NCI-H345 treated with DMSO at 0.1 percent for 48 hours (cell line): ENCODE data around the gene RNU6-1.

Experiments
- DNase-seq: peaks from one replicate; lab custom pipeline; 2025; ENCODE audit not compliant: unreplicated experiment; lab: John Stamatoyannopoulos, UW

RNU6-1 gene

DNA sequence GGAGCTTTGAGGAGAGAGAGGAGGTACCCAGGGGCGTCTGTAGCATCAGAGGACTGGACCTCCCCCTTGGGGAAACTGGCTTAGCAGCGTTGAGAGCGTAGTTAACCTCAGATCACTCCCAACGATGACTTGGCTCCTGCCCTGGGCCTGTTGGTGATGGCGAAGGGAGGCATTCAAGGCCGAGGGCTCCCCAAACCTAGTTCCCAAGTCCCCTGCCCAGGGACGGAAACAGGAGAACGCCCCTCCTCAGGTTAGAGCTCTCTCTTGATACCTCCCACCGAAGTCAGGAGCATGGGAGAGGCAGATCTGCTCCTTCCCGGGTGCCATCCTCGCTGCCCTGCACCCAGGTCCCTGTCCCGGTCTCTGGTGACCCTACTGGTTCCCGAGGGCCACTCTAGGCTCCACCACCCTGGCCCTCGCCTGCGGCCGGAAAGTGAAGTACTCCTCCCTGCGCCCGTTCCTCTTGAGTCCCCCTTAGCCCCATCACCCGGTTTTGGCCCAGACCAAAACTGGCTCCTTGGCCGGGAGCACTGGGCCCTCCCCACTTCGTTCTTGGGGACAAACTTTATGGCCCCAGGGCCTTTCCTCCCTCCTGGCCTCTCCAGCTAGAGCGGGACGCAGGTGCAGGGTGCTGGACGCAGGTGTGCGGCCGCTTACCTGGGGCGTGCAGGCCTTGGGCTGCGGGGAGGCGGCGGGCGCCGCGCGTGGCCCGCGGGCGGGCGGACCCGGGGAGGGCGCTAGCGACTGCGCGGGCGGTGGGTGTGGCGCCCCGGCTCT is 17.1 kb downstream of the RNU6-1 start:
- no peak for DNase-seq

DNA sequence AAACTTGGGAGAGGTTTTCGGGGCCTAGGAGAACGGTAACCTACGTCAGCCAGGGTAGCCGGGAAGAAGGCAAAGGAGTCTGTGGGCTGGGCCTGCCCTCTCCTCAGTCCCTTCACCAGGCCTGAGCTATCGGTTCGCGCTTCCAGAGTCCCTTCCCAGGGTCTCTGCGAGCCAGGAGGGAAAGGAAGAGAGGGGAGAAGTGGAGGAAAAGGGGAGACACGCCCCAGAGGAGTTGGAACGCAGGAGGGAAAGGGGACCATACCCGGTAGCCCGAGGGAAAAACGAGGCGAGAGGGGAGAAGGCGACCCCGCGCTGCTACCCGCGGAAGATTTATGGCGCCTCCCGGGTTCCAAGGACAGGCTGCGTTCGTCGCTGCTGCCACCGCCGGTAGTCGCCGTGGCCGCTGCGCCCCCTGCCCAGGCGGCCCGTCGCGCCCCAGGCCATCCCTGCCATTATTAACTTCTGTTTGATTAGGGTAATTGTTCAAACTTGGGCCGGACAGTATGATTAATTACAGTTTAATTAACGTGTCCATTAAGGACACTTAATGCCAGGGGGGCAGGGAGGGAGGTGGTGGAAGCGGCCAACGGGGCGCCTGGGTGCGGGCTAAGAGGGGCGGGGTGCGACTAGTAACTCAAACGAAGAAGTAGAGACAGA is 17.9 kb downstream of the RNU6-1 start:
- no peak for DNase-seq

DNA sequence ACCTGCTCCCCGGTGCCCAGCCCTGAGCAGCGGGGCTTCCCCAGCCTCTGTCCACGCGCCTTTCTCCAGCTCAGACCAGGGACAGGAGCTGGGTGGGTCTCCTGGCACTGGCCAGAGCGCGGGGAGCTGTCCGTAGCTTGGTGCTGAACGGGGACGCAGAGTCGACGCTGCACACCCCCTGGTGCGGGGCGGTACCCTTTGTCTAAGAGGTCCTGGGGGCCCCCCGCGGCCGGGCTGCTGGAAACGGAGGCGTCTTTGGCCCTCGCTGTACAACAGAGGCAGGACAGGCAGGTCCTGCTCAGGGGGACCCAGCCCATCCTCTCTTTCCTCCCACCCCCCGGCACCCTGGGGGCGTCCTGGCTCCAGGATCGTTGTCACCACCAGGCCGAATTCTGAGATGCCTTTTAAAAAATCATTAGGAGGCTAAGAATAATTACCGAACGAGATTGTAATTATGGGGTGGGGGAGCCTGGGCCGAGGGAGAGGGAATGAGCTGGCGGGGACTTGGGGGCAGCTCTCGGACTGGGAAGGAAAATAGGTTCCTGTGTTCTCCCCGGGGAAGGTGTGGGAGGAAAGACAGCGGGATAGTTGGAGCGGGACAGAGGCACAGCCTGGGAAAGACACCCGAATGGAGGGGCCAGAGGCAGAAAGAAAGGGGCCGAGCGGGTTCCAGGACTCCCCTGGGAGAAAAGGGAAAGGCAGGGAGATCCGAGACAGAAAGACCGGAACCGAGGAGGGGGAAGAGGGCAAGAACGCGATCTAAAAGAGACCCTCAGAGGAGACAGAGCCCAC is 18.7 kb downstream of the RNU6-1 start:
- no peak for DNase-seq

DNA sequence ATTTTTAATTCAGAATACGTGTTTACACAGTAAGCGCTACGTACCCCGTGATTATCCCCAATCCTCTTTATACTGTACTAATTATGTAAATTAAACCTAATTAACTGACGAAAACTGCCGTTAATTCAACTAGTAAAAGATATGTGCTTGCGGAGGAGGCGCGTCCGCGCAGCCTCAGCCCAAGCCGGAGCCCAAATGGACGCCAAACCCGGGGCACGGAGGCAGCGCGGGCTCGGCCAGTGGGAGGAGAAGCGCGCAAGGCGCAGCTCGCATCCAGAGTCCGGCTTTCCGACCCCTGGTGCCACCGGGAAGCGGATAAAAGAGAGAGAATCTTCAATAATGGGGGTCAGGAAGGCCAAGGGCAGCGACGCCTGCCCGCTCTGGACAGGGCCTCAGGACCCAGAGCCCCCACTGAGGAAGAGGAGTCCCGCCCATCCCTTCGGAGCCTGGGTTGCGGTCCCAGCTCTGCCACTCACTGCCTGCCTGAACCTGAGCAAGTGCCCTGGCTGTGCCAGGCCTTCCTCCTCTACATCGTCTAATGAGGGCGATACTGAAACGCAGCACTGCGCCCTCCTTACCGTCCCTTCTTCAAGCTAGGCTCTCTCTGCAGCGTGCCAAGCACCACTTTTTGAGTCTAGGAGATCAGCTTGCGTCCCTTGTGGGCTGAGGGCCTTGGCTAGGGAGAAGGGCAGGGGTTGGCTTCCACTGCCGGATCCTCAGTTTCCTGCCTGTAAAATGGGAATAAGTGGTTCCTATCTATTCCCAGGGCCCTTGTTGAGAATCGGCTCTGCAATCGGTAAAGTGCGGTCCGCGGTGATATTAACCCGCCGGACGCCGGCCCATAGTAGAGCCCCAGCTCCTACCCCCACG is 19.5 kb downstream of the RNU6-1 start:
- DNase-seq, result no peak

DNA sequence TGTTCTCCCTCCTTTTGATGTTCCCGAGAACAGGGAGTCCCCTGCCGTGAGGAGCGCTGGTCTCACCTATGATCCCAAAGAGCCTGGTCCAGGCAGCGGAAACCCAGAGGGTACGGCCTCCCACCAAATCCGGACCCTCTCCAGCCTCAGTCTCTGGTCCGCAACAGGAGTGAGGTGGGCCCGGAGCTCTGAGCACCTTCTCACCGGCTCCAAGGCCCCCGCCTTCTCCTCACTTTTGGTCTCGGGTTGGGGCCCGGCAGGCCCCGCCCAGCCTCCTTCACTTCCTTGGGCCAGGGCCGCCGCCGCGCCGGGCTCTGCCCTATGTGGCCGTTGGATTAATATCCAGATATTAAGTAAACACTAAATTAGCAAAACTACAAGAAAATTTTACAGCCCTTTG is 20.2 kb downstream of the RNU6-1 start:
- no peak for DNase-seq

DNA sequence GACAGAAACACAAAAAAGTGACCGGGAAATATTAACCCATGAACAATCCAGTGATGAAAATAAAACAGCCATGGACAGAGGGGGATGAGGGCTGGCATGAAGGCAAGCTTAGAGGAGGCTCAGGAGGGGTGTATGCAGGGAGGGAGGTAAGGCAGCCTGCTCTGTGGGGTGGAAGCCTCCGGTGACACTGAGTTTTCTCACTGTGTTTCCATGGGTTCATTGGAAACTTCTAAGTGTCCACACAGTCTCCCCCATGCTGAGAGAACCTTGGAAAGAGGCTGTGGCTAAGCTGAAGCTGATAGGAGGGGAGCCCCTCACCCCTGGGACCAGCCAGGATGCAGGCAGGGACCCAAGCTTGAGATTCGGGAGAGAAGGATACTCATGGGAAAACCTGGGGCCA is 21.4 kb downstream of the RNU6-1 start:
- DNase-seq, result no peak

DNA sequence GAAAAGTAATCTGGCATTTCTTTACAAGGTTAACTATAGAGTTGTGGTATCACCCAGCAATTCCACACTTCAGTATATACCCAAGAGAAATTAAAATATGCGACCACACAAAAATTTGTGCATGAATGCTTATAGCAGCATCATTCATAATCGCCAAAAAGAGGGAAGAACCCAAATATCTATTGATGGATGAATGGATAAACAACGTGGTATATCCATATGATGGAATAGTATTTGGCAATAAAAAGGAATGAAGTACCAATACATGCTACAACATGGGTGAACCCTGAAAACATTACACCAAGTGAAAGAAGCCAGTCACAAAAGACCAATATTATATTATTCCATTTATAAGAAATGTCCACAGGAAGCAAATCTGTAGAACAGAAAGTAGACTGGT is 23.2 kb downstream of the RNU6-1 start:
- DNase-seq, result no peak

DNA sequence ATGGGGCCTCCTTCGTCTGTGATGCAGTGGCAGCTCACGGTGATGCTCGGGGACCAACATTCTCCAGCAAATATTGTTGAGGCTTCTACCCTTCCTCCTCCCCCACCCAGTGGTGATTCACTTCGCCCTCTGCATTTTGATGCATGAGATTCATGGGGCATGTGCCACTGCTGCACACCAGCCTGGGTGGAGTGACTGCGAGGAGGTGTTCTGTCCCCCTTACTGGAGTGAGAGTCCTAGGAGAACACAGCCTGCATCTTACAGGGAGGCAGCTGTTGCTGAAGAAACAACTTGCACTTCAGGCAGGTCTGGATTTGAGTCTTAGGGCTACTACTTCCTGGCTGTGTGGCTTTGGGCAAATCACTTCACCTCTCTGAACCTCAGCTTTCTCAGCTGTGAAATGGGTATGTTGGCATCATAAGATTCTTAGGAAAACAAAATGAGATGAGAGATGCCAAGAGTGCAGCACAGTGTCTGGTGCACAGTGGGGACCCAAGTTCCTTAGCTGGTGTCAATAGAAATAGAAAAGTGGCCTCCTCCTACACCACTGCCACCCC is 24.7 kb downstream of the RNU6-1 start:
- no peak for DNase-seq

DNA sequence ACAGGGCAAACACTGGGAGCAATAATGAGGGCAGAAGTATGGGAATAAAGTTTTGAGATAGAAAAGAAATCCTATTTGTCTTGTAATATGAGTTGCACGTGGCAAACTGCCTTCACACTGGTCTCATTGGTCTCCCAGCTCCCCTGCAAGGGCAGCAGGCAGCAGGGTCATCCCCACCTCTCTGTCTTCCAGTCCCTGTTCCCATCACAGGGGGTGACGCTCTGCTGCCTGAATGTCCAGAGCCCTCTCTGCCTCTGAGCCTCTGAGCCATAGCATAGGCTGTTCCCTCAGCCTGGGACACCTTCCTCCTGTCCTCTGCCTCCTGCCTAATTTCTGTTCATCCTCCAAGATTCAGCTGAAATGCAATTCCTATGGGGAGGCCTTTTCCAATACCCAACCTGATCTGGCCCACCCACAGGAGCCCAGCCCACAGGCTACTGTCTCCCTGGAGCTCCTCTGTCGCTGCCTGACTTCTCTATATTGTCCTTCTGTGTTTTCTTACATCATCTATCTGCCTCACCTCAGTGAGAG is 26.7 kb downstream of the RNU6-1 start:
- DNase-seq, result no peak

DNA sequence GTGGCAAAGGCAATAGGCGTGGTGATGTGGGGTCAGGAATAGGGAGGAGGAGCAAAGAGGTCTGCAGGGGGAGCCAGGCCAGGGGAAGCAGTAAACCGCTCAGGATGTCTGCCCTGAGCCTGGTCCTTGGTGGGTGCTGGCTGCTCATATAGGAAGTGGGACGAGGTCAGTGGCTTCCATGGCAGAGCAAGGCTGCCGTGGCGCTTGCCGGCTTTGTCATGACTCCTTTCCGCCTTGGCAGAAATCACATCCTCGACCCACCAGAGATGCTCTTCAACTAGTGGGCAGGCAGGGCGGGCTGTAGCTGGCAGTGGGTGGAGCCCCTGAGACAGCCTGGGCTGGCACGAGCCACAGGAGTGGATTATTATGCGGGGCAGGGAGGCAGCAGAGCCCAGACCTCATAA is 27.6 kb downstream of the RNU6-1 start:
- DNase-seq, result no peak

DNA sequence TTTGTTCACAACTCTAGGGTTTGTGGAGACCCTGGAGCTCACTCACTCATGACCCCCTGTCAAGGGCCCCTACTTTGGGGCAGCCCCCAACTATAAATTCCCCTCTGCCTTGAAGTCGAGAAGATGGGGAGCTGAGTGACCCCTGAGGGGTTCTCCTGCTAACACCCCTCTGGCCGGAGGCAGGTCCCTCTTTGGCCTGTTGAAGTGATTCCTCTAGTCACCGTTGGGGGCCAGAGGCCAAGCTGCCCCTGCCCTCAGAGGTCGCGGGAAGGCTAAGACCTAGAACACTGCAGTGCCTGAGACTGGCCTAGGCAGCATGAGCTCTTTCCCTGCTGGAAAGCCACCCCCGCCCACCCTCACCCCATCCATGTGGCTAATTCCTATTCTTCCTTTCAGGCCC is 30.0 kb downstream of the RNU6-1 start:
- no peak for DNase-seq

DNA sequence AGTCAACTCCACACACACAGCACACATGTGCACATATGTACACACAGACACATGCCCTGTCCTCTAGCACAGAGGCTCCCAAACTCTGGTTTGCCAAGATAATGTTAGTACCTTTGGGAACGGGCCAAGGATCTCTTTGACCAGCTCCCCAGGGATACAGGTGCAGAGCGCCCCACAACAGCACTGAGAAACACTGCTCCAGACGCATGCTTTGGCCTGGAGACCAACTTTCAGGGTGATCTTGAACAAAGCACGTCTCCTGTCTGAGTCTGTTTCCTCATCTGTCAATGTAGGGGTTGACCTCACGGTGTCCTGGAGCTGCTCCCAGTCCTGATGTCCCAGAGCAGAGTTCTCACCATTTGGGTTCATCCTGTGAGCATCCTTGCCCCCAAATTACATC is 30.4 kb downstream of the RNU6-1 start:
- no peak for DNase-seq

DNA sequence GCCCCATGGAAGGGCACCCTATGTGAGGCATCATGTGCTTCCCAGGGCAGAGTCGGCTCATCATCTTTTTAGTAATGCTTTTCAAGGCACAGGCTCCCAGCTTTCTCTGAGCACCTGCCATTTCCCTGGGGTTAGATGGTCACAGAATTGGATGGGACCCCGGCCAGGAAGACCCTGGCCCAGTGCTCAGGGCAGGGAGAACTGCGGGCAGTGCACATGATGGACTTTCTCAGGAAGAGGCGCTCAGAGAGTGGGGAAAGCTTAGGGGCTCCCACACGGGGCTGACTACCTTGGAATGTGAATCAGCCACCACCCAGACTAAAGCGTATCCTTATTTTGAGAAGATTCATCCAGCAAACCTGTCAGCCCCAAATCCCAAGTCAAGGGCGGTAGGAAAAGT is 31.0 kb downstream of the RNU6-1 start:
- DNase-seq, result no peak

DNA sequence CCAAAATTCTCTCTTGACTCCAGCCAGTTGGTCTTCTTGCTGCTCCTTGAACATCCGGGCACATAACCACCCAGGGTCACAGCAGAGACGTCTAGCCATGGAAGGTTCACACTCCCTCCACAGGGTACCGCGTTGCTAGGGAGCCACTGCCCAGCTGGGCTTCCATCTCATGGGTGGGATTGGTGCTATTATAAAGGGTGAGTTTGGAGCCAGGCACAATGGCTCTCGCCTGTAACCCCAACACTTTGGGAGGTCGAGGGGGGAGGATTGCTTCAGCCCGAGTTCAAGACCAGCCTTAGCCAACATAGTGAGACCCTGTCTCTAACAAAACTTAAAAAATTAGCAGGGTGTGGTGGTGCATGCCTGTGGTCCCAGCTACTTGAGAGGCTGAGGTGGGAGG is 32.0 kb downstream of the RNU6-1 start:
- DNase-seq, result no peak

DNA sequence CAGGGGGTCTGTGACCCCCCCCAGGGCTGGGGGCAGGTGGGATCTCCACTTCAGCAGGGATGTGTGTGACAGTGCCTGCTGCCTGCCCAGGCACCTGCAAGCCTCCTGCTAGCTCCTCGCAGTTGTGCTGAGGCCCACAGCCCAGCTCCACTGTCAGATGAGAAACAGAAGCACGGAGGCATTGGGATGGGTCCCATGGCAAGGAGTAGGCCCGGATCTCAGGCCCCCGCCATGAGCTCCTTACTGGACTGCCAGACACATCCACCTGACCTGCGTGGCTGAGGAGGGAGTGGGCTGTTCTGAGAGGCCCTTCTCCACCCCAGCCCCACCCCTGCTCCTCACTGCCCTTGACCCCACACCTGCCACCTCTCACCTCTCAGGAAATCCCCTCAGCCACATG is 32.7 kb downstream of the RNU6-1 start:
- DNase-seq, result no peak

DNA sequence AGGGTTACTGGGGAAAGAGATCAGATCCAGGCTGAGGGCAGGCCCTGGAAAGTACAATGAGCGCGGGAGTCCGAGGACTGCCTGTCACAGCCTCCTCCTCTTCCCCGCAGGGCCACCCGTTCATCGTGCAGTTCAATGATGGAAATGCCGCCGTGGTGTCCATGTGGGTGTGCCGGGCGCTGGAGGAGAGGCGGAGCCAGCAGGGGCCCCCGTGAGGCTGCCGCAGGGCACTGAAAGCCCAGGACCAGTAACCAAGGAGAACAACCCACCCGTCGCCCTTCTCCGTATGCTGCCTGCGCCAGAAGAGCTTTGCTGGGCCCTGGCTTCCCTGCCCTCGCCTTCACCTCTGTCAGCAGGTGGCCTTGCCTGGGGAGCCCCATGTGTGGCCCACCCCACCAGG is 33.3 kb downstream of the RNU6-1 start:
- DNase-seq, result no peak

DNA sequence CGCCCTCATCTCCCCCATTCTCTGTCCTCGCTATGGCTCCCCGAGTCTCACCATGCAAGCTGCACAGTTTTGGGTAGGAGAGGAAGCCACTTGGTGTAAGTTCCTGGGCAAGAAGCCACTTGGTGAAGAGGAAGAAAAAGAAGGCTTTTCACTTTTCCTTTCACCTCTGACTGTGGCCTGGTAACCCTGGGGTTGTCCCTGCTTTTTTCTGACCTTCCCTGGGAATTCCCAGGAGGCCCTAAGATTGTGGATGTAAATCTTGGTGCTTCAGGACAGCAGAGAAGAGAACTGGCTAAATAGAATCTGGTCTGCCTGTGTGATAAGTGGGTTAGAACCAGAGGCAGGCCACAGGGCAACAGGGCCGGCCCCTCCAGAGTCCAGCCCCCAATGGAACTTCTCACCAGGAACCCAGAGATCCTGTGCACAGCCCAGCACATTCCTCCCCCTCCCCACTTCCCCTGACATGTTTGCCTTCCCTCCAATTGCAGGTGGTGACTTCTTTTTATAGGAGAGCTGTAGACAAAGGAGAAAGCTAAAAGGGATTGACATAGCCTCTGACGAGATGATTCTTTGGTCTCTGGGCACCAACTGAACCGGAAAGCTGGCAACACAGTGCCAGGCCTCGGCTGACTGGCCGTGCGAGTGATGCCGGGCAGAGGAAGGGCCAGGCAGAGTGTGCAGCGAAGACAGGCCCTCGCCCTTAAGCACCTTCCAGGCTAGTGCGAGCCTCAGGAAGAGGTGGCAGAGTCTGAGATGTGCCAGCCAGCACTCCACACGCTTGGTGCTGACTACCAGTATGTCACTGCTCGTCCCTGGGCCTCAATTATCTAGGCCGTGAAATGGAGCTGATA is 34.0 kb downstream of the RNU6-1 start:
- no peak for DNase-seq

DNA sequence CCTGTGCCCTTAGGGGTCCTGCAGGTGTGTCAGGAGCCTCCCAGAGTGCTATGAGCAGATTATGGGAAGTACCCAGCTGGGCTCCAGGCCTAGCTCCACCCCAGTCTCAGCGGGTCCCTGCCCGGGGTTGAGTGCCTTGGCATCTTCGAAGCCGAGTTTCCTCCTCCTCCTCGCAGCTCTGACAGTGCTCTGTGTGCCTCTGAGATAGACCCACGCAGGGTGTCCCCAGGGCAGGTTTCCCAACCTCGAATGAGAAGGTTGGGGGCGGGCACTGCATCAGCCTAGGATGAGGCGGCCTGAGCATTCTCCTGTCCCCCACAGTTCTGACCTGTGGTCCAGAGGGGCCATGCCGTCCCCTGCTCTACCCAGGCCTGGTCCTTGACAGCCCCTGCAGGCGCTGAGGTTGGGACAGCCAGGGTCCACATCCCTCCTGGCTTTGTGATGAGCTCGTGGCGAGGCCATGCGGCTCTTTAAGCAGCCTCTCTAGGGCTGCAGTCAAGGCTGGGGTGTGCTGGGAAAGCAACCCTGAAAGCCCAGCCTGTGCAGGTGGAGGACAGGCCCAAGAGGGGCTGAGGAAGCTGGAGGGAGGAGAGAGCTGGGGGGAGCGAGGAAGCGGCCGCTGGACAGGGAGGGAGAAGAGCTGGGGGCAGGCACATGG is 34.7 kb downstream of the RNU6-1 start:
- DNase-seq, result no peak
